GM21737 (cell line): ENCODE results near the gene SETD3.

Experiments used
- ATAC-seq: cut with Tn5 transposase; IDR thresholded peaks from one replicate; pipeline ENCODE4 v1.9.1; 2021; ENCODE audit warnings: mild to moderate bottlenecking, moderate library complexity; ENCODE audit not compliant: unreplicated experiment

Gene SETD3

DNA sequence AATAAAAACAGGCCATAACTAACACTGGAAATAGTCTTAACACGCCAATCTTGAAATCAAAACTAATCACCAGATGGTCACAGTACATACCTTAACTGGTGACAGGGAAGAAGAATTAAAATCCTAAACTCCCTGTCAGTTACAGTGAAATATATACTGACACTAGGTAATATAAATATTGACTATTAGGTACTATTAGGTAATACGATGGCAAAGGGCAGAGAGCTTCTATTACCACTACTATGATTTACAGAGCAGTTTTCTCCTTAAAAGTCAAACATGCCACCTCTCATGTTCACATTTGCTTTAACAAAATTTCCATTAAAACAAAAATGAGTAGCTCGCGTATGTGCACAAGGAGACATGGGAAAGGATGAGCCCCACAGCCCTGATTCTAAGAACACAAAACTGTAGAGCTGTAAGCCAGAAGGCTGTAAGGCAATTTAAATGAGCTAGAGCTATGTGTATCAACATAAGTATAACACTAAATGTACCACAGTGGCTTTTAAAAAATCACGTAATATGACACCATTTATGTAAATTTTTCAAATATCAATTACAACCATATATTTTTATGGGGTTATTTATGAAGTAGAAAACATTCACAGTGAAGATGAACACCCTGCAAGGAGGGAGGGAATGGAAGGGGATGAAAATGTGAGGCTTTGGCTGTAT, 19.1 kb downstream of the SETD3 start:
- ATAC-seq: no peak

DNA sequence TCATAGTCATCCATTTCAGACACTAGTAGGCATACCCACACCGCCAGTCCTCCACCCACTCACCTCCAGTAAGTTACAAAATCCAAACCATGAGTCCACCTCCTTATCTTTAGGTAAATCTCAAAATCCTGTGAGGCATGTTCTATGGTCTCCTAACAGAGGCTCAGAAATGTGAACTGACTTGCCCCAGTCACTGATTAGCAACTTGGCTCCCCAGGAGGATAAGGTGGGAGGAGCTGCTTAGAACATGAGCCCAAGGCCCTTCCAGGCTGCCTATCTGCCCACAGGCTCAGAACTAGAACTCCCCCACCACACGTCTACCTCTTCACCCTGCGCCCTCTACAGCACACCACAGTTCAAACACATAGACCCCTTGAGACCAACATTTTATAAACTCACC, 19.9 kb downstream of the SETD3 start:
- no peak for ATAC-seq

DNA sequence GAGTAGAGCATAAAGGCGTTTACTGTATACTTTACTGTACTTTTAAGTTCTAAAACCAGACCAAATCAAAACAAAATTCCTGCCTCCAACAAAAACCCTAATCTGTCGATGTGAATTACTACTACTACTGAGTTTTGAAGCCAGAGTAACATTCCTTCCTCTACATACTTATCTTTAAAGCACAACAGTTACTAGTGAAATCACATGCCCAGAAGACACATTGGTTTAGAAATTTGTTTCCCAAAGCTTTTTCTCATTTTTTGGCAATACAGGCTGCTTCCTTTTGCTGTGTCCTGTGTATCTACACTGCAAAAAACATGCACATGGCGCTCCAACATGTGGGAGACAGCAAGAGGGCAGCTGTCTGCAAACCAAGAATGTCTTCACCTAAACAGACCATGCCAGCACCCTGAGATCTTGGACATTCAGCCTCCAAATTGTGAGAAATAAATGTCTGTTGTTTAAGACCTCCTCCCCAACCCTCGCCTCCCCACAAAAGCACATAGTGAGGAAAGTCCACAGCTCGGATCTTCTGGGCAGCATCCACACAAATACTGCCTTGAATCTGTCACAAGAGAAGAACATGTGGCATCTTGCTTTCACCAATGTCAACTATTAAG, 21.1 kb downstream of the SETD3 start:
- ATAC-seq: no peak

DNA sequence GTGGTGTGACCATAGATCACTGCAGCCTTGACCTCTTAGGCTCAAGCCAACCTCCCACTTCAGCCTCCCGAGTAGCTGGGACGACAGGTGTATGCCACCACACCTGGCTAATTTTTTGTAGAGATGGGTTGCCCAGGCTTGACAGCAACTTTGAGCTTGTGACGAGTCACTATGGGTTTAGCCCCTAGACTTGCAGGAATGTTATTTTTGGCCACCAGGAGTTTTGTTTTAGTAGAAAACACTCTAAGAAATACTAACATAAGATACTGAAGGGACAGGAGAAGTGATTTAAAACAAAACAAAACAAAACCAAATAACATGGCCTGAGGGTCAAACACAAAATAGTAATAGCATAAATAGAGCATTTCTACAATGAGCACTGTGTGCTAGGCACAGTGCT, 26.4 kb downstream of the SETD3 start:
- ATAC-seq: no peak

DNA sequence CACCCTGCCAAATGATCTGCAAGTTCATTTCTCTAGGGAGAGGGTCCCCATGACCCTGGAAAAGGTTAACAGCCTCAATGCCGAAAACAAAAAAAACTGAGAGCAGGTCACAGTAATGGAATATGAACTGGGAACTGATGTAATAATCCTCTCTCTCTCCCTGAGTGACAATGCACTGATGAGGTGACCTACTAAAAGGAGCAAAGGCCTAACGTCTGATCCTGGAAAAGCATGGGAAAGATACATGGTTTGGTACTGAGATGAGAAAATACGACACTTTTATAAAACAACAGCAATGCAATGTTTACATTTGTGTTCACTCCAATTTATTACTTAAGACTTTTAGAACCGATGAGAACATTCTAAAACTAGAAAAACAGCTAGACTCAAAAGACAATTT, 27.7 kb downstream of the SETD3 start:
- ATAC-seq: no peak

DNA sequence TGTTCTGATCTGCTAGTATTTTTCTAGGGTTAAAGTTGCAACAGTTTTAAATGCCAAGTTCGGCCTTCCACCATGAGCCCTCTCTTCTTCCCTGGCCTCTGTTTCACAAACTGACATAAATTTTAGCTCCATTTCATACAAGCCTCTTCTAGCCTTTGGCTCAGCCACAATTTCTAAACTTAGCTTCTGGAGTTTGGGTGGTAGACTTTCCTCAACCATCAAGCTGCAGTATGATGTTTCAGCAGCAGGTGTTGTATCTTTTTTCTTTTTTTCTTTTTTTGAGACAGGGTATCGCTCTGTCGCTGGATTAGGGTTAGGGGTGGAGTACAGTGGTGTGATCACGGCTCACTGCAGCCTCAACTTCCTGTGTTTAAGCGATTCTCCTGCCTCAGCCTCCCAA, 29.4 kb downstream of the SETD3 start:
- ATAC-seq: no peak

DNA sequence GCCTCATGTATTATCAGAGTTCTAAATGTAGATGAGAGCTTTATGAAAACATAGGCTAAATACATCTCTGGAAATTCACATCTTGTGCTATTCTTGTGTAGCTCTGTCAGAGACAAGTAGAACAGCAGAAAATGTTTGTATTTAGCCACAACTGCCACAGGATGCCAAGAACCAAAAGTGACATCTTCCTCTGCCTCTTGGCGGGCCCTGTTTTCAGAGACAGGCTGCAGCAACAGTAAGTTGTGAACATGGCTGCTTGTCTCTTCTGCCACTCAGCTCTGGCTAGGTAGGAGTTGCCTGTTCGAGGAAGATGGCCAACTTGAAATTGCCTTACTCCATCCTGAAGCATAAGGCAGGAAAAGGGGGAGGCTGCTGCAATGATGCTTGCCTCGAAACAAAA, 30.4 kb downstream of the SETD3 start:
- no peak for ATAC-seq

DNA sequence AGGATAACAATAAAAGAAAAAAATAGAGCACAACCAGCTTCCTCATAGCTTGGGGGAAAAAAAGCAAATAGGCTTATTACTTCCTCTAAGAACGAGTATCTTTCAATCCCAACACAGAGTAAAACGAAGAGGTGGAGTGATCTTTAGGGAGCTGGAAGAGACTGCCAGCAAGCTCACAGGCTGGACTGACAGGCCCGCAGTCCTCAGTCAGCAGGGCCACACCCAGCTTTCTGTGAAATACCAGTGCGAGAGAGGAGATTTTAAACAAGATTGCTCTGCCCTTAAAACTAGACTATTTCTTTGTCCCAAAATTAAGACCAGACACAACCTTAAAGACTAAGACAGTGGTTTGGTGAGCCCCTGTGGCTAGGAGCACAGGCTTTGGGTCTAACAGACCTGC, 32.9 kb downstream of the SETD3 start:
- ATAC-seq: no peak

DNA sequence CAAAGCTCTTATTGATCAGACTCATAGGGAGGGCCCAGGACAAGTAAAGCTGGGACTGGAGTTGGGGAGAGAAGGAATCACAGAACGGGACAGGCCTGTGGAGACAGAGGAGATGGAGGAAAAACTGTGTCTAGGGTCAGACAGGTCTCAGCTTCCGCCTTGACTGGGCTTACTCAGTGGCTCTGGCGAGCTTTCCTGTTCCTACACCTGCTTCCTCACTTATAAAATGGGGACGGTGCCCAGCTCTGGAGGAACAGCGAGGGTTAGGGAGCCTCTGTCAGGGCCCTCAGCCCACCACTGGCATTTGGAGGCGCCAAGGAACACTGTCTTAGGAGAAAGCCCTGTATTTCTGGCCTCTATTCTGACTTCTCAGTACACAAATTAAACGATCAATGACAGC, 34.7 kb downstream of the SETD3 start:
- no peak for ATAC-seq

DNA sequence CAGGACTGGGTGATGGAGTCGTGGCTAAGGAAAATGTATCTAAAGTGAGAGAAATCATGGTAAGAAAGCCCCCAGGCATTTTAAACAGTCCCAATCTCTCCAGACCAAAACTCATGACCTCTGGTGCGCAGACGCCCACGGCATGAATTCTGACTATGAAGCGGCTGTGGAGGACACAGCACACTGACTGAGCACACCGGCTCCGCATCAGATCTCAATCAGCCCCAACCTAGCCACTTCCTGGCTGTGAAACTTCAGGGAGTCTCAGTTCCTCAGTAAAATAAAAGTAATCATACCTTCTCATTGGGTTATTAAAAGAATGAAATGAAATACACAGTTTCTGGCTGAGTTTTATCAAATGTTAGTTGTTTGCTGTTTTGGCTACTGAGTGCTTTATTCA, 38.7 kb downstream of the SETD3 start:
- peak; percentile 65 for ATAC-seq

DNA sequence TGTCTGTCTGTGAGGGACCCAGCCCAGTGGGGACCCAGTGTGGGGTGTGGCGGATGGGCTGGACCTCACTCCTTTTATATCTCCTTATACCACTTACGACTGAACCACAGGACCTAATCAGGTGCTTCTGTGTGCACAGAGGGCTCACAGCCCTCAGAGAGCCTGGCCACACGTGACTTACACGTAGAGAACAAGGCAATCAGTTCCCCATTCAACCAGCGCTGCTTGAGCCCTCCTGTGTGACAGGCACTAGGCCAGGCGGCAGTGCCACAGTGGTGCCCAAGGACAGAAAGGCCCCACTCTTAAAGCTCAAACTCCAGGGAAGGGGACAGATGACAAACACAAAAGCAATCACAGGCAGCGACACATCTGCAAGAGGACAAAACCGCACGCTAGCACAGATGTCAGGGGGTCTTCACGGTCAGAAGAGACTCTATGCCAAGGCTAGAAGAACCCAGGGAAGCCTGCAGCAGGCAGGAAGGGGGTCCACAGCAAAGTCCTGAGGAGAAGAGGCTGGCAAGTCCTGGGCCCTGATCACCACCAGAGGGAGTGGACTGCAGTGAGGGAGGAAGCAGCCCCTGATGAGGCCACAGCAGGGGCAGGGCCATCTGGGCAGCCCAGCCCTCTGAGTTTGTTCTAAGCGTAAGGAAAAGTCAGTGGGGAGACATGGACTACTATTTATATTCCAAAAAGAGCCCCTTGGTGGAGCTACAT, 39.3 kb downstream of the SETD3 start:
- ATAC-seq: peak; percentile 12

DNA sequence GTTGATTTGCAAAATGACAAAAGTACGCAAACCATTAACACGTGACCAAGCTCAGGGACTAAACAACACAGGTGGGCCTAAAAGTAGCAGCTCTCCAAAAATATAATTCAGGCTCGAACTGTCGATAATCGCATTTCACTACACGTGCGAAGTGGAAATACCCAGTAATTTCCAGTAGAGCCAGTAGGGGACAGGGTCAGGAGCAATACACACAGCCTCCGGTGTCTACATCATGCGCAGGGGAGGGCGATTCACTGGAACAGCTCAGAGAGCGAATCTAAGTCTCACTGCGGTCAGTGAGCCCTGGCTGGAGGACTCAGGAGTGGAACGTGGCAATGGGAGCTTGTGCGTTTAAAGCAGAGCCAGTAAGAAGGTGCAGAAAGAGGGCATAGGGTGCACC, 40.4 kb downstream of the SETD3 start:
- no peak for ATAC-seq

DNA sequence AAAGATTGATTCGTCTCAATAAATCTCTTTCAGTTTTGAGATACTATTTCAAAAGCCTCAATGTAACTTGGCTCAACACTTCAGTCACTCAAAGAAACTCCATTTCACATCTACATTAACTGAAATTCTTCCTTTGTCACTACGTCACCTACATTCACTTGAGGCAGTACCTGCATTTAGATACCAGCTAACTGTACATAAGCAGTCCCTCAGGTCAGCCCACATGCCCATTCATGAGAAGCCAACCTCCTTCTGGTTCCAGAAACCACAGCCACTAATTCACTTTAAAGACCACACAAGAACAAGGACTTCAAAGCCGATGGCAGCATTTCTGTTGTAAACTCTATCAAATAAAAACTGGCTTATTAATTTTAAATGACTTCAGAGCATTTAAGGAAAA, 43.0 kb downstream of the SETD3 start:
- no peak for ATAC-seq

DNA sequence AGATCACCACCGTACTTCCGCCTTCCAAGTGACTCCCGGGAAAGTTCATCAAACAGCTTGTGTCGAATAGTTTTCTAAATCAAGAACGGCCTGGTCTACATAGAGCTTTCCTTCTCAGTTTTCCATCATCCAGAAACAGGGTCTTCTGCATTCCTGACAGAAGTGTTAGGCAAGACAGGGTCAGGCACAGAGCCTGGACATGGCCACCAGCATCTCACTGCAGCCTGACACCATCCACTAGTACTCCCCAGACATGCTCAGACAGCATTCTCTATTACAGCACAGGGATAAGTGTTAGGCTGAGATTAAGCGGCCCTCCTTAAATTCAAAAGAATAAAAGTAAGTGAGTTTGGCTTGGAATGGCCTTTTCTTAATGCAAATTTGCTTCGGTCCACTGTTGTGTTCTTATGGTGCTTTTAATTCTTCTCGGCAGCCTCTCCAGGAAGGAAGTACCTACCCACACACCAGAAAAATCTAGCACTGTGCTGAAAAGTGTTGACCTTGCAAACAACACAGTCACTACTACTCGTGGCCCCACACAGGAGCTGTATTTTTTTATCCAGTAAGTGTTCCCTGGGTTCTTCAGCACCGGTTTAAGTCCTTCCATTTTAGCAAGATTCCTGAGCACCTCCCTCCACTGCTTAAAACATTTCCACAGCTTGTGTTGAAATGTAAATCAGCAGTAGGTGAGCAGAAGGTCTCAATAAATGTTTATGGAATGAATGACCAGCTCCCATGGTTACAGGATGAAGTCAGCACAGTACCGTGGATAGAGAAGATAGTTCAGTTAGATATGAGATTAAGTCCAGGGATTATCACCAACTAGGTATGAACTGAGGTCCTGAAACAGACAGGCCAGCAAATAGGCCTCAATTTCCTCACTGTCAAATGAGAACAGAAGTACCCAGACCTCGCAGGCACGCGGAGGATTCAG, 44.1 kb downstream of the SETD3 start:
- no peak for ATAC-seq

DNA sequence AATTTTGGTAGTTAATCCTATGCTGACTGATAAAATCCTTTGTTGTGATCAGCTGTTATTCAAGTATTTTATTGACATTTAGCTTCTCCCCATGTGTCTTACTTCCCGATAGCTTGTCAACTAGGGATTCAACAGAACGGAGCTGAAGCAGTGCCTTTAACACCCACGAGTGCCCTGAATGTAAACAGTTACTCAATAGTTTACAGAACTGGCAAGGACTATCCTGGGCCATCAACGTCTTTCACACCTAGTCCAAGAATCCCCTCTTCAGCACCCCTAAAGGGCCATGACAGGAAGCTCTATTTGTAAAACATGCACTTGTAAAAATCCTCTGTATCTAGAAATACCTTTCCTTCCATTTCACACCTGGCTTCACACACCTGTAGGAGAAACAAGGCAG, 45.3 kb downstream of the SETD3 start:
- no peak for ATAC-seq

DNA sequence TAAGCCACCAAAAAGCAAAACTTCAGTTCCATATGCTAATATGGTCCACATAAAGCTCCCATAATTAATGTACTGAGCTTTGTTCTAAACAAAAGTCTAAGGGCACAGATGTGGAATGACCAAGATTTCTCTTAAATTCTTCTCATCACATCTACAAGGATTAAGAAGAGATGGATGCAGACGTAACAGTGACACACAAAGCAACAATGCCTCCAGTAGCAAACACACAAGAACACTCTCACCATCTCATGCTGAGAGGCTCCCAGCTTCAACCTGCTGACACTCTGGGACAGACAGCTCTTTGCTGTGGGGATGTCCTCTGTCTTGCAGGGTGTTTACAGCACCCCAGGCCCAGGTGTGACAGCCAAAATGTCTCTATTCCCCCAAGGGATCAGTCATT, 48.2 kb downstream of the SETD3 start:
- no peak for ATAC-seq

DNA sequence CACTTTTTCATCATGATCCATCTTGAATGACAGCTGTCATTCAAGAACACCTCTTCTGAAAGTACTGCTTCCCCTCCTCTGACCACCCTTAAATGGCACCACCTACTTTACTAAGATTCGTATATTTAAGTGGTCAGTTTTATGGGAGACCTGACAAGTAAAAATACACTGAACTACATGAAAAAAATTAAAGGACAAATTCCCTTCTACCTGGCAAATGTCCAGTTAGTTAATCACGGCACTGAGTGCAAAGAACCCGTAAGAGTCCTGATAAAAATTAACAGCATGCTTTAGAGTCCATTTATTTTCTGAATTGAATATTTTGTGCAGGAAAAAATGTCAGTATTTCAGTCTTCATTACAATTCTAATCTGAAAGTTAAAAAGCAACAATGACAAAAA, 48.7 kb downstream of the SETD3 start:
- ATAC-seq: no peak

DNA sequence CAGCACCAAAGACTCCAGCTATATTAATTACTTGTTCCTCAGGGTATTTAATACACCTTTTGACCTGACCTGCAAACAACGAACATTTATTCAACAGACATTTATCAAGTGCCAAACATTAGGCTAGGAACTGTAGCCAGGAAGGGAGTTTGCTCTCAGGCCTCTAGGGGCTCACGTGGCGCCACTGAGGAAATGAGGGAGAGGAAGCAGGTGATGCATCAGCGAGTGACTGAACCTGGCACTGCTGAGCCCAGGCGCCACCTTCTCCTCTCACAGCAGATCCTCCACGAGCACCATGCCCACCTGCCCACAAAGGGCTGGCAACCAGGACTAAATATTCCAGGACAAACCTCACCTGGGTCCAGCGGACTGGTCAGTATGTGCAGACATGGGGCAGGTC, 50.2 kb downstream of the SETD3 start:
- peak; percentile 73 for ATAC-seq

DNA sequence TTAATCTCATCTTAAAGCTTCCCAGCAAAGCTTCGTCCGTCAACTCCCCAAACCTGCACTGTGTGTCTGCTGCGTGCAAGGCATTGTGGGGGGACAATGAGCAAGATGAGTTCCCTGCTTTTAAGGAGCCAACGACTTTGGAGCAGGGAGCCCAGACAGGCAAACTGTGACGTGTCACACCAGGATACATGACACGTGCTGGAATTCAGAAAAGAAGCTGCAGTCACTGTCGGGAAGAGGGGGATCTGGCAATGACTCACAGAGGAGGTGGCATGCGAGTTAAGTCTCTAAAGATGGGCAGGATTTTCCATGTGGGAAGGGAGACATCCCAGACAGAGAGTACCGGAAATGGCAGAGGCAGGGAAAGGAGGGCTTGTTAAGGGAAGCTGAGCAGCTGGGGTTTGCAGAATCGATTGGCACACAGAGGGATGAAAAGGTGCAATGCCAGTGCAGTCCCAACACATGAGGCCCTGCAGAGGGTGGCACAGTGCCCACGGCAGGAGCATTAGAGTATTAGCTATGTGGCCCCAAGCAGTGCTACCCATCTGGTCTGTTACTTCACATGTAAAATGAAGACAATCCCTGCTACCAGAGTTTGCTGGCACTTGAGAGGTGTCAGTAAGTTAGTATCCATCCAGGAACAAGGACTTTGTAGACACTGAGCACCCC, 52.9 kb downstream of the SETD3 start:
- ATAC-seq: no peak

DNA sequence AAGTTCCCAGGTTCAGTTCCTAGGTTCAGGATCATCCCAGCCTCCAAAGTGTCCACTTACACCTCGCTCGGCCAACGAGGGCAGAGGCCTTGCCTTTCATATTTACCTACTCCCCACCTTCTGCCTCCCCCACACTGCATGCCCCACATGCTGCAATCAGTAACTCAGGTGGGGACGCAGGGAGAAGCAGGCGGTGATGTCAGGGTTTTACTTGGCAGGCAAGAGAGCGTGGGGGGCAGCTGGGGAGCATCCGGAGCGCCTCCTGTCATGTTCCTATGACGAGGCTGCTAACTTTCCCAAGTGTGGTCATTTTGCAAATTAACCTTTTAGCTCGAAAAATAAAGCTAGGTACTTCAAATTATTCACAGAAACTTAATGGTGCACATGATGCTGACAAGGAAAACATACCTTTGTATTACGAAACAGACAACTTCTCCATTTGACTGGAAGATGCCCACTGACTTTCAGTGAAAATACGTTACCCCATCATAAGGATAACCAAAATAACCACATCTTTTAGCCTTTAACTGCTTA, 53.8 kb downstream of the SETD3 start:
- ATAC-seq: no peak

DNA sequence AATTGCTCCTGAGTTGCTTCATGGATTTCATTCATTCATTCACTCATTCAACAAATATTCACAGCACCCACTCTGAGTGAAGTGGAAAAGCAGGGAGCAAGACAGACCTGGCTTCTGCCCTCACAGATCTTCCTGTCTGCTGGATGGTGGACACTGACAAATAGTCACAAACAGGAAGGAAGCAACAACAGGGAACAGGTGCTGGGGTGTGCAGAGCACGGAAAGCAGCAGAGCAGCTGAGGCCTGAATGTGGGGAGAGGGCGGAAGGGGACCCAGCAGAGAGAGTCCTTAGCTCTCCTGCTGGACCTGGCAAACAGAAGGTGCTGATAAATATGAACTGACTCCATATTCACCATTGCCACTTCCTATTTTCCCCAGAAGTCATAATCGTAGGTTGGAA, 54.4 kb downstream of the SETD3 start:
- no peak for ATAC-seq
